Effector memory CD8-positive, alpha-beta T cell (primary cell): Measurements from ENCODE around the gene SNAP91.
"Not testable (repeated sequence)": the region's sequence is repeated elsewhere in the genome, so short reads cannot be mapped to it uniquely, and the experiment has no call there.

Source experiments
- ATAC-seq: fragments of 150-1000 bp; cut with Tn5 transposase; replicated peaks from 2 replicates; pipeline ENCODE4 v1.10.0; 2021; ENCODE audit warnings: mild to moderate bottlenecking, moderate library complexity
- DNase-seq, 3 experiments: peaks; one replicate each; pipeline ENCODE4 v3.0.0; 2021
- H3K27ac Mint-ChIP-seq, 2 donors: one replicate each; pipeline ENCODE4 v1.8.0; 2022; ENCODE audit warnings: mild to moderate bottlenecking in 2 of 2, mixed read lengths in 2 of 2, moderate library complexity in 2 of 2
- H3K27me3 Mint-ChIP-seq, 2 donors: one replicate each; pipeline ENCODE4 v1.8.0; 2022; ENCODE audit warnings: mixed read lengths in 2 of 2
- H3K36me3 Mint-ChIP-seq: one replicate; pipeline ENCODE4 v1.8.0; 2022; ENCODE audit warnings: mild to moderate bottlenecking, moderate library complexity, mixed read lengths; ENCODE audit not compliant: insufficient read depth
- H3K4me1 Mint-ChIP-seq, 2 donors: one replicate each; pipeline ENCODE4 v1.8.0; 2022; ENCODE audit warnings: low read depth in 2 of 2, mixed read lengths in 2 of 2
- H3K4me3 Mint-ChIP-seq, 2 donors: one replicate each; pipeline ENCODE4 v1.8.0; 2022; ENCODE audit warnings: mild to moderate bottlenecking in 2 of 2, mixed read lengths in 2 of 2, moderate library complexity in 2 of 2
- H3K9me3 Mint-ChIP-seq, 2 donors: one replicate each; pipeline ENCODE4 v1.8.0; 2022; ENCODE audit warnings: mixed read lengths in 2 of 2
- total RNA-seq, 9 experiments: gene quantifications; one replicate each; lab custom pipeline; 2026; lab: John Stamatoyannopoulos, UW

SNAP91 gene, protein sequence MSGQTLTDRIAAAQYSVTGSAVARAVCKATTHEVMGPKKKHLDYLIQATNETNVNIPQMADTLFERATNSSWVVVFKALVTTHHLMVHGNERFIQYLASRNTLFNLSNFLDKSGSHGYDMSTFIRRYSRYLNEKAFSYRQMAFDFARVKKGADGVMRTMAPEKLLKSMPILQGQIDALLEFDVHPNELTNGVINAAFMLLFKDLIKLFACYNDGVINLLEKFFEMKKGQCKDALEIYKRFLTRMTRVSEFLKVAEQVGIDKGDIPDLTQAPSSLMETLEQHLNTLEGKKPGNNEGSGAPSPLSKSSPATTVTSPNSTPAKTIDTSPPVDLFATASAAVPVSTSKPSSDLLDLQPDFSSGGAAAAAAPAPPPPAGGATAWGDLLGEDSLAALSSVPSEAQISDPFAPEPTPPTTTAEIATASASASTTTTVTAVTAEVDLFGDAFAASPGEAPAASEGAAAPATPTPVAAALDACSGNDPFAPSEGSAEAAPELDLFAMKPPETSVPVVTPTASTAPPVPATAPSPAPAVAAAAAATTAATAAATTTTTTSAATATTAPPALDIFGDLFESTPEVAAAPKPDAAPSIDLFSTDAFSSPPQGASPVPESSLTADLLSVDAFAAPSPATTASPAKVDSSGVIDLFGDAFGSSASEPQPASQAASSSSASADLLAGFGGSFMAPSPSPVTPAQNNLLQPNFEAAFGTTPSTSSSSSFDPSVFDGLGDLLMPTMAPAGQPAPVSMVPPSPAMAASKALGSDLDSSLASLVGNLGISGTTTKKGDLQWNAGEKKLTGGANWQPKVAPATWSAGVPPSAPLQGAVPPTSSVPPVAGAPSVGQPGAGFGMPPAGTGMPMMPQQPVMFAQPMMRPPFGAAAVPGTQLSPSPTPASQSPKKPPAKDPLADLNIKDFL
- total RNA-seq = 0 to 0.24 (median 0) reads per million in 9 experiments

DNA sequence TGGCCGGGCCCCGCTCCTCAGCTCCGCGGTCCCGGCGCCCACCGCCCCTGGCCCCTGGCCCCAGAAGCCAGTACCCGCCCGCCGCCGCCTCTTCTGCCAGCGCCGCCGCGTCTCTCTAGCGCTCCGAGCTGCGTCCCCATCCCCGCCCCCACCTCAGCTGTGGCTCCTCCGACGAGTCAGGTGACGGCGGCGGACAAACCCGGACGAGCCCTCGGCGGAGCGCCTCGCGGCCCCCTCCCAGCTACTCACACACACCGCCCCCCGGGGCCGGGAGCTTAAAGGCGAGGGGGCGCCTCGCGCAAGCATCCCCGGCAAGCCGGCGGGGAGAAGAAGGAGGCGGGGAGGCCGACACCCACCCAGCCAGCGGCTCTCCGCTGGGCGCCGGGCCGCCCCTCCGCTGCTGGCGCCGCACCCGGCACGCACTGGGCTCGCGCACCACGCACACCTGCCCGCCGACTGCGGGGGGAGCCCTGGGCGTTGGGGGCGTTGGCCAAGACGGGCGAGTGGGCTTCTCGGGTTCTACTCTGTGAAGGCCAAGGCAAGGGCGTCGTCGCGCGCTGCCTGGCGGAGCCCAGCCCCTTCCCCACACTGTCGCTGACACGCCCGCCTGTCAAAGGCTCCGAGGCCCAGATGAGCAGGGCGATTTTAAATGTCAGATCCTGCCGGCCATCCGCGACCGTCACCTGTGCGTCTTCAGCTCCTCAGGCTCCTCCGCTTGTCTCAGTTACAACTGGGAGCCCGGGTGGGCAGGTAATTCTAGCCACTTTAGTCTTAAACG lies at the start of gene SNAP91:
TSS of gene SNAP91 (minus strand) at position 132 of the 778 bp plus-strand sequence. CDS start 1,174 bp downstream, outside the sequence.
- ATAC-seq = no peak
- peaks cover 19 to 54% of the 10 kb centered on the region in 2 donors for H3K27me3 Mint-ChIP-seq
- no peaks in the 10 kb centered on the region for H3K36me3 Mint-ChIP-seq
- no peak within 1 kb of the TSS for H3K27ac Mint-ChIP-seq
- peaks cover 0 to 6% of the 10 kb centered on the region in 2 donors for H3K4me1 Mint-ChIP-seq
- H3K4me3 Mint-ChIP-seq = peak within 1 kb of the TSS; percentile 35 to 65
- no peak for DNase-seq
- peaks cover 7 to 14% of the 10 kb centered on the region in 2 donors for H3K9me3 Mint-ChIP-seq

DNA sequence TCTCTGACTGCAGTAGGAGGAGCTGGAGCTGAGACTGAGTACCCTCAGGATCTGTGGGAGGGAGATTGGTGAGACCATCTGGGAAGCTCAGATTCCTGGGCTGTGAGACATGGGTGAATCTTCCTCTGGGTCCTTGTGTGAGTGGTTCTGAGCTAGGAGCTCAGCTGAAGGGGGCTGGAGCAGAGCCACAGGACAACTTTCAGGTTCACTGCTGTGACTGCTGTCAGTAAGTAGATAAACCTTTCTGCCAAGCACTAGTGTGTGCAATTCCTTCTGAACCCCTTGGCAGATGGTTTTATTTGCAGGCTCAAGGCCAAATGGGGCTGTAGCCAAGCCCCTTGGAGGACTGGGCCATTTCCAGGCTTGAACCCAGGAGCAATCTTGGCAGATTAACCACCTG lies 49.6 kb upstream of the SNAP91 start:
- Mint-ChIP-seq H3K4me3 (no peak overlapping the region), H3K4me1 (no peaks in the 10 kb centered on the region), H3K36me3 (no peaks in the 10 kb centered on the region), H3K27ac (no peak overlapping the region), H3K9me3 (peaks cover 0 to 6% of the 10 kb centered on the region in 2 donors), H3K27me3 (no peaks in the 10 kb centered on the region)
- no peak for ATAC-seq
- DNase-seq = no peak

DNA sequence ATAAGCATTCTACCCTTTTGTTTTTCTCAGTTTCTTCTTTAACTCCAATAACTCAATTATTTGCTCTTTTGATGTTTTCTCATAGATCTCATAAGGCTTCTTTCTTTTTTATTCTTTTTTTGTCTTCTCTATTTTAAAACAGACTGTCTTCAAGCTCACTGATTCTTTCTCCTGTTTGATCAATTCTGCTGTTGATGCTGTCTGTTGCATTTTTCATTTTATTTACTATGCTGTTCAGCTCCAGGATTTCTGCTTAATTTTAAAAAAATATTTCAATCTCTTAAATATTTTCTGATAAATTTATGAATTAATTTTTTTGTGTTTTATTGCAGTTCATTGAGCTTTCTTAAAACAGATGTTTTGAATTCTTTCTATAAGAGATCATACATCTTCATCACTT lies 48.1 kb upstream of the SNAP91 start:
- H3K36me3 Mint-ChIP-seq = no peaks in the 10 kb centered on the region
- no peak overlapping the region for H3K4me3 Mint-ChIP-seq
- H3K9me3 Mint-ChIP-seq = peaks cover 0 to 6% of the 10 kb centered on the region in 2 donors
- no peak for DNase-seq
- H3K27me3 Mint-ChIP-seq = no peaks in the 10 kb centered on the region
- ATAC-seq = no peak
- no peak overlapping the region for H3K27ac Mint-ChIP-seq
- H3K4me1 Mint-ChIP-seq = no peaks in the 10 kb centered on the region

DNA sequence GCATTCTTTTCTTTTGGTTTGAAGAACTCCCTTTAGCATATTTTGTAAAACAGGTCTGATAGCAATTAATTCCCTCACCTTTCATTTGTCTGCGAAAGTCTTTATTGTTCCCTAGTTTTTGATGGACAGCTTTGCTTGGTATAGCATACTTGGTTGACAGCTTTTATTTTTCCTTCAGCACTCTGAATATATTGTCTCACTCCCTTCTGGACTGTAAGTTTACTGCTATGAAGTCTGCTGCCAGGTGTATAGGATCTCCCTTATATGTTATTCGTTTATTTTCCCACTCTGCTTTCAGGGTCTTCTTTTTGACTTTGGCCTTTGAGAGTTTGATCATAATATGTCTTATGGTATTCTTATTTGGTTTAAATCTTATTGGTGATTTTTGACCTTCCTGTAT lies 47.7 kb upstream of the SNAP91 start:
- H3K4me1 Mint-ChIP-seq = no peaks in the 10 kb centered on the region
- DNase-seq = no peak
- H3K27me3 Mint-ChIP-seq = no peaks in the 10 kb centered on the region
- no peak for ATAC-seq
- peaks cover 0 to 6% of the 10 kb centered on the region in 2 donors for H3K9me3 Mint-ChIP-seq
- H3K27ac Mint-ChIP-seq = no peak overlapping the region
- H3K4me3 Mint-ChIP-seq = no peak overlapping the region
- H3K36me3 Mint-ChIP-seq = no peaks in the 10 kb centered on the region

DNA sequence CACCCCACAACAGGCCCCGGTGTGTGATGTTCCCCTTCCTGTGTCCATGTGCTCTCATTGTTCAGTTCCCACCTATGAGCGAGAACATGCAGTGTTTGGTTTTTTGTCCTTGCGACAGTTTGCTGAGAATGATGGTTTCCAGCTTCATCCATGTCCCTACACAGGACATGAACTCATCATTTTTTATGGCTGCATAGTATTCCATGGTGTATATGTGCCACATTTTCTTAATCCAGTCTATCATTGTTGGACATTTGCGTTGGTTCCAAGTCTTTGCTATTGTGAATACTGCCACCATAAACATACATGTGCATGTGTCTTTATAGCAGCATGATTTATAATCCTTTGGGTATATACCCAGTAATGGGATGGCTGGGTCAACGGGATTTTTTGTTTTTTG lies 43.5 kb upstream of the SNAP91 start:
- not testable (repeated sequence) for H3K4me1 Mint-ChIP-seq, DNase-seq, H3K36me3 Mint-ChIP-seq, H3K27me3 Mint-ChIP-seq, H3K9me3 Mint-ChIP-seq, ATAC-seq, H3K4me3 Mint-ChIP-seq, H3K27ac Mint-ChIP-seq

DNA sequence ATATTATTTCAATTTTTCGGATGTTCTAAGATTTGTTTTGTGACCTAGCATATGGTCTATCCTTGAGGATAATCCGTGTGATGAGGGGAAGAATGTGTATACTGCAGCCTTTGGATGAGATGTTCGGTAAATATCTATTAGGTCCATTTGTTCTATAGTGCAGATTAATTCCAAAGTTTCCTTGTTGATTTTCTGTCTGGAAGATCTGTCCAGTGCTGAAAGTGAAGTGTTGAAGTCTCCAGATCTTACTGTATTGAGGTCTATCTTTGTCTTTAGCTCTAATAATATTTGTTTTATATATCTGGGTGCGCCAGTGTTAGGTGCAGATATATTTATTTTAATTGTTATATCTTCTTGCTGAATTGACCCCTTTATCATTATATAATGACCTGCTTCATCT lies 32.2 kb upstream of the SNAP91 start:
- Mint-ChIP-seq H3K4me3 (no peak overlapping the region), H3K4me1 (no peaks in the 10 kb centered on the region), H3K9me3 (peaks cover 0 to 7% of the 10 kb centered on the region in 2 donors), H3K27ac (no peak overlapping the region), H3K27me3 (no peaks in the 10 kb centered on the region), H3K36me3 (no peaks in the 10 kb centered on the region)
- ATAC-seq = no peak
- DNase-seq = no peak

DNA sequence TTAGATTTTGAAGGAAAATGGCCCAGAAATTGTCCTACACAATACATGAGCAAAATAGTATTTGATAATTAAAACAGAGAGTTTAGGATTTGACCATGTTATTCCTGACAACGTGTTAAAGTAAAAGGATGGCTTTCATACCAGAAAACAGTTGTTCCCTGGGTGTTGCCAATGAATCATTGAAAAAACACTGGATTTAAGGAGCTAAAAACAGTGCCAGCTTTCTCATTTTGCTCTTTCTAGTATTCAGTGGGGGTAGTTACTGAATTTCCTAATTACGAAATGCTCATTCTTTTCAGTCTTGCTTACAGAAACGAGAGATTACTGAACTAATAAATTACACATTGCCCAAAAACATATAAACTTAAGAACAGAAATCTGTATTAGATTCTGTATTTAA lies 26.6 kb upstream of the SNAP91 start:
- no peaks in the 10 kb centered on the region for H3K36me3 Mint-ChIP-seq
- H3K9me3 Mint-ChIP-seq = peaks cover 0 to 2% of the 10 kb centered on the region in 2 donors
- no peaks in the 10 kb centered on the region for H3K4me1 Mint-ChIP-seq
- DNase-seq = no peak
- ATAC-seq = no peak
- H3K27me3 Mint-ChIP-seq = no peaks in the 10 kb centered on the region
- no peak overlapping the region for H3K4me3 Mint-ChIP-seq
- no peak overlapping the region for H3K27ac Mint-ChIP-seq

DNA sequence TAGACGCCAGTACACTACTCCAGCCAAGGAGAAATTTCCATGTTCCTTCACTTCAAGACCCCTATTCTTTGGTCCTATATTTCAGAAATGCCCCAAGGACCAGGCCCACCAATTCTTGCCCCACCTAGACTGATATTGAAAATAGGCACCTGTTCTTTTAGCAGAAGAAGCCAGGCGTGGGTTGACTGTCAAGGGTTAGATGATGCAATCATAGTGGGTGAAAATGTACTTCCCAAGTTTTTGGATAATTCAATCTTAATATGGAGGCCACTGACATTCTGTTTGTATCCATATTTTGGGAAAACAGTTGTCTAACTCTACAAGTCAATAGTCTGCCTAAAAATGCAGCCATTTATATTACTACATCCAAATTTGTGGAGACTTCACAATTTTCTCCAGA lies 21.0 kb upstream of the SNAP91 start:
- Mint-ChIP-seq H3K27ac (no peak overlapping the region), H3K4me3 (no peak overlapping the region), H3K27me3 (no peaks in the 10 kb centered on the region), H3K4me1 (no peaks in the 10 kb centered on the region), H3K9me3 (peaks cover 0 to 2% of the 10 kb centered on the region in 2 donors), H3K36me3 (no peaks in the 10 kb centered on the region)
- no peak for ATAC-seq
- DNase-seq = no peak

DNA sequence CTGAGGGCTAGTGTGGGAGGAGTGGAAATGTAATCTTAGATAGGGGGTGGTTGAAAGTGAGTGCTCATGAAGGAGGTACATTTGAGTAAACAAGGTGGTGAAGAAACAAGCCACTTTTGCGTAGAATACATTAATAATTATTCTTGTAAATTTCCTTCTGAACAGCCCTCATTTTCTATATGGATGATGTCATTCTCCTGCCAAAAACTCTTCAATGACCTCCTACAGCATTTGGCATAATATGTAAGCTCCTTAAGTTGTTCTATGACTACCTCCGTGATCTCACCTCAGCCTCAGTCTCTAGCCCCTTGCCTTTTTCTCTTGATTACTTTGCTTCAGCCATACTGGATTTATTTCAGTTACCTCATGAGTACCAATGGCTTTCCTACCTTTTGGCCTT lies 14.0 kb upstream of the SNAP91 start:
- no peaks in the 10 kb centered on the region for H3K9me3 Mint-ChIP-seq
- DNase-seq (no peak), ATAC-seq (no peak)
- no peak overlapping the region for H3K4me3 Mint-ChIP-seq
- no peaks in the 10 kb centered on the region for H3K36me3 Mint-ChIP-seq
- H3K27me3 Mint-ChIP-seq = peaks cover 0 to 6% of the 10 kb centered on the region in 2 donors
- H3K4me1 Mint-ChIP-seq = no peaks in the 10 kb centered on the region
- H3K27ac Mint-ChIP-seq = no peak overlapping the region

DNA sequence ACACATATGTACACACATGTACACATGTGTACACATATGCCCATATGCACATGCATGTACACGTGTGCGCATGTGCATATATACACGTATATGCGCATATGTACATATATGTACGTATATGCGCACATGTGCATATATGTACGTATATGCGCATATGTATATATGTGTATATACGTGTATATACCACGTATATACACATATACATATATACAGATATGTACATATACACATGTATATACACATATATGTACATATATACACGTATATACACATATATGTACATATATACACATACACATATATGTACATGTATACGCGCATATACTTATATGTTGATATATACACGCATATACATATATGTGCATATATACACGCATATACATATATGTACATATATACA lies 8.9 kb upstream of the SNAP91 start:
- Mint-ChIP-seq H3K27me3 (peaks cover 0 to 2% of the 10 kb centered on the region in 2 donors), H3K9me3 (peaks cover 0 to 3% of the 10 kb centered on the region in 2 donors), H3K36me3 (no peaks in the 10 kb centered on the region), H3K27ac (no peak overlapping the region), H3K4me1 (no peaks in the 10 kb centered on the region), H3K4me3 (no peak overlapping the region)
- ATAC-seq = no peak
- DNase-seq = no peak

DNA sequence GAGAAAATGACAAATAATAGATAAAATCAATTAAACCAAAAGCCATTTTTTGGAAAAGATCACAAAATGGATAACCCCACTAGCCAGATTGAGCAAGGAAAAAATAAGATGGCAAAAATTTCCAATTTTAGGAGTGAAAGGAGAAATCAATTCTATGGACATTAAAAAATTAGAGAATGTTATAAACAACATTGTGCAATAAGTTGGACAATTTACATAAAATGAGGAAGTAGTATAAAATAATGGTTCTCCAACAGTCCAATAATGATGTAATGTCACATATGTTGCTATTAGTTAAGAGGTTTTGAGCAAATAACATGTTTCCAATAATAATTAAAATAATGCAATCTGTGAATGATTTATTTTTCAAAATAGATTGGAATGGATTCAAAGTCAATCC lies 3.1 kb upstream of the SNAP91 start:
- DNase-seq = no peak

DNA sequence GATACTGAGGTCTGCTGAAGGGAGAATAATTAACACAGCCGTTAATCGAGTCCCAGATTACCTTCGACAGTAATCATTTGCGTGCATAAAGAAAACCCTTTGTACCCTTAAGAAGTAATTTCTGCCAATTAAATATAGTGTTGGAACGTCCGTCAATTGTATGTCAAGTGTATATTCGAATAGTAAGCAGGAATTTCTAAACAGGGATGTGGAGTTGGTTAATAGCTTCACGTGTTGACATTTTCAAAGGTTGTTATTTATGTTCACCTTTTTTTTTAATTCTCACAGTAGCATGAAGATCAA lies 798 bp upstream of the SNAP91 start:
- DNase-seq (no peak), ATAC-seq (no peak)
- Mint-ChIP-seq H3K9me3 (peaks cover 7 to 14% of the 10 kb centered on the region in 2 donors), H3K4me1 (peaks cover 0 to 6% of the 10 kb centered on the region in 2 donors), H3K27ac (no peak overlapping the region), H3K4me3 (peak overlapping the region in 1 of 2 donors; percentile 65), H3K36me3 (no peaks in the 10 kb centered on the region), H3K27me3 (peaks cover 19 to 54% of the 10 kb centered on the region in 2 donors)

More for the DNA sequence above, 3.1 kb upstream of the SNAP91 start:
- Mint-ChIP-seq H3K27me3 (peaks cover 13 to 36% of the 10 kb centered on the region in 2 donors), H3K4me3 (no peak overlapping the region), H3K9me3 (peaks cover 7 to 14% of the 10 kb centered on the region in 2 donors), H3K27ac (no peak overlapping the region), H3K4me1 (peaks cover 0 to 6% of the 10 kb centered on the region in 2 donors), H3K36me3 (no peaks in the 10 kb centered on the region)
- no peak for ATAC-seq

DNA sequence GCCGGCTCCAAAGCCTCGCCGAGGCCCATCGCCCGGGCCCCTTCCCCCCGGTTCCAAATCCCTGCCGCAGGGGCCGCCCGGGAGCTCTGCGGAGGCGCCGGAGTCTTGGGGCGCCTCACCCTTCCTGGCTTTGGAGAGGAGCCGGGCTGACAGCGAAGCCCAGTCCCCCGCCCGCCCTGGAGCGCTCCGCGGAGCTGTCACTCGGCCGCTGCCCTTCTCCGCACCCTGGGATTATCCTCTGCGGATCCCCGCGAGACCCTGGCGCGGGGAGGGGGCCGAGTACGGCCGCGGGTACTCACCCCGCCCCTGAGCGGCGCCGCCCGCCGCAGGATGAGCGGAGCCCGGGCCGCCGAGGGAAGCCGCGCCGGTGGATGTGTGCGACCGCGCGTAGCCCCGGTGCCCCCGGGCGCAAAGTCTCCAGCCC lies 343 bp downstream of the SNAP91 start:
- no peak for DNase-seq
- Mint-ChIP-seq H3K36me3 (no peaks in the 10 kb centered on the region), H3K4me3 (peak overlapping the region in 1 of 2 donors; percentile 36), H3K27me3 (peaks cover 19 to 54% of the 10 kb centered on the region in 2 donors), H3K27ac (no peak overlapping the region), H3K4me1 (peaks cover 0 to 6% of the 10 kb centered on the region in 2 donors), H3K9me3 (peaks cover 4 to 14% of the 10 kb centered on the region in 2 donors)
- ATAC-seq = no peak
